GM18511 (cell line): Measurements from ENCODE around the gene MYH13.

Experiments used
- ATAC-seq: cut with Tn5 transposase; IDR thresholded peaks from one replicate; pipeline ENCODE4 v1.9.1; 2021; ENCODE audit warnings: mild to moderate bottlenecking, moderate library complexity; ENCODE audit not compliant: unreplicated experiment

MYH13 gene

DNA sequence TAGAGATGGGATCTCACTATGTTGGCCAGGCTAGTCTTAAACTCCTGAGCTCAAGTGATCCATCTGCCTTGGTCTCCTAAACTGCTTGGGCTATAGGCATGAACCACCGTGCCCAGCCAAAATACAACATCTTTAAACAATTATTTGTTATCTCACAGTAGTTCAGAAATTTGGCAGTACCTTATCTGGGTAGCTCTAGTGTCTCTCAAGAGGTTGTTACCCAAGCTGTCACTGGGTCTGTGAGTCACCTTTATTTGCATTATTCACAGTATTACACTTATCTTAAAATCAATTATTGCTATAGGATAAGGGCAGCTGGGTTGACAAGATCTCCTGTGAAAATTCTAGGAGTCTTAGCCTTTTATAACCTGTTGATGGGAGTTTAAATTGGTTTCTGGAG lies 110.4 kb downstream of the MYH13 start:
- no peak for ATAC-seq

DNA sequence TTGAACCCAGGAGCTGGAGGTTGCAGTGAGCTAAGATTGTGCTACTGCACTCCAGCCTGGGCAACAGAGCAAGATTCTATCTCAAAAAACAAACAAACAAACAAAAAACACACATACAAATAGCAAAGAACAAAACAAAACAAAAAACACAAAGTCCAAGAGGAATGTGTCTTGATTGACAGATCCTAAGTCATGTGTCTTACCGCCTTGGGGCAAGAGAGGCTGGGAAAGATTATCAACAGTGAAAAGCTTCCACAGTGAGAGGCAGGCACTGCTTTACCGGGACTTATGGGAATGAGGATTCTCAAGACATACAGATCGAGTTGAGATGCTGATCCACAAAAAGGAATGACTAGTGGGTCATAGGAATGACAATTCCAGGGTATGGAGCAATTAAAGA lies 111.7 kb downstream of the MYH13 start:
- ATAC-seq: no peak

DNA sequence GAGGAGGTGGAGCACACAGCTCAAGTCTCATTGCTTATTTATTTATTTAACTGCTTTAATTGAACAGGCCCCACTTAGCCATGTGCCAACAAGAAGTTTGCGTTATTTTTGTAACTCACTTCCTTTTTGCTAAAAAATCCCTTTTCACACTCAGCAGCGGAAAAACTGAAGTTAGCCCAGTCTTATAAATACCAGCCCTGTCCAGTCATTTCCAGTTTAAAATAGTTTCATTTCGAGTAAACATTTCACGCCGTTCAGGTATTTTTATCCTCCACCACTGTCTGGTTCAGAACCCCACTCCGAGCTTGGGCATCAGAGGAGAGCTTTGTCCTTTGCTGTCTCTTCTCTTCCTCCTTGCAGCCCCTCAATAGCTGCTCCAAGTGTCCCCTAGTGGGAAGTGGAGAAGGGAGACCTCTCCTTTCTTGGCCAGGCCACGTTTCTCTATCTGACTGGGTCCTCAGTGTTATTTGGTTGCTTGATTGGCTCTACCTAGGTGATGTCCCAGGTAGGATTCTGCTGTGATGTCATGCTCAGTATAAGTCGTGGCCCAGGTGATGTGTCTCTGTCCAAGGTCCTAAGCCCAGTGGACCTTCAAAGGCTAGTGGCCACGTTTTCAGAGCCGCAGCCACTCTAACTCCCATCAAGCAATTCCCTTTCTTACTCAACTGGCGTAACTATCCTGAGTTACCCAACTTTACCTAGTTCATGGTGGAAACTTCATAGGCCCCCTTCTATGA lies 121.4 kb downstream of the MYH13 start:
- ATAC-seq: peak; percentile 96
